ENCODE measurements around the gene SRMS.

GRCh38 chr20:63568986-63569949 lies 21.7 kb upstream of the SRMS start:
- TF ChIP-seq POLR2AphosphoS5 (IDR thresholded peaks at IDR 0.05) (no peak), POLR2A (IDR thresholded peaks at IDR 0.05) (no peak)
- TF ChIP-seq, protein P1, sequence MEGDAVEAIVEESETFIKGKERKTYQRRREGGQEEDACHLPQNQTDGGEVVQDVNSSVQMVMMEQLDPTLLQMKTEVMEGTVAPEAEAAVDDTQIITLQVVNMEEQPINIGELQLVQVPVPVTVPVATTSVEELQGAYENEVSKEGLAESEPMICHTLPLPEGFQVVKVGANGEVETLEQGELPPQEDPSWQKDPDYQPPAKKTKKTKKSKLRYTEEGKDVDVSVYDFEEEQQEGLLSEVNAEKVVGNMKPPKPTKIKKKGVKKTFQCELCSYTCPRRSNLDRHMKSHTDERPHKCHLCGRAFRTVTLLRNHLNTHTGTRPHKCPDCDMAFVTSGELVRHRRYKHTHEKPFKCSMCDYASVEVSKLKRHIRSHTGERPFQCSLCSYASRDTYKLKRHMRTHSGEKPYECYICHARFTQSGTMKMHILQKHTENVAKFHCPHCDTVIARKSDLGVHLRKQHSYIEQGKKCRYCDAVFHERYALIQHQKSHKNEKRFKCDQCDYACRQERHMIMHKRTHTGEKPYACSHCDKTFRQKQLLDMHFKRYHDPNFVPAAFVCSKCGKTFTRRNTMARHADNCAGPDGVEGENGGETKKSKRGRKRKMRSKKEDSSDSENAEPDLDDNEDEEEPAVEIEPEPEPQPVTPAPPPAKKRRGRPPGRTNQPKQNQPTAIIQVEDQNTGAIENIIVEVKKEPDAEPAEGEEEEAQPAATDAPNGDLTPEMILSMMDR (IDR thresholded peaks at IDR 0.05) = no peak
